ENCODE results near the gene CCBE1. TPM values are rescaled to one million over a fixed set of nuclear protein-coding genes. Genes with fewer than 3 reads are reported as not detected.

CCBE1 gene
- total RNA-seq, 2 donors from 2014 or later: 1.6 to 1.8 TPM

- ATAC-seq (ENCODE audit: insufficient number of reproducible peaks, low FRiP score, low read depth) (no peak), DNase-seq (ENCODE audit: low spot score) (no peak)
- Histone ChIP-seq H3K4me3 (no peak overlapping the region), H3K27ac (no peak overlapping the region), H3K4me1 (ENCODE audit: control insufficient read depth in 1 of 2, low read depth in 2 of 2) (no peaks in the 10 kb centered on the region), H3K36me3 (no peaks in the 10 kb centered on the region), H3K9me3 (no peaks in the 10 kb centered on the region), H3K27me3 (replicated peaks; ENCODE audit: insufficient read depth) (no peaks in the 10 kb centered on the region)
- no peak for TF ChIP-seq CTCF (IDR thresholded peaks at IDR 0.05)
Measured at GRCh38 chr18:59571902-59572301, 125.3 kb downstream of the CCBE1 start.

GRCh38 chr18:59570796-59571195 lies 126.4 kb downstream of the CCBE1 start:
- Histone ChIP-seq H3K36me3 (no peaks in the 10 kb centered on the region), H3K4me1 (ENCODE audit: control insufficient read depth in 1 of 2, low read depth in 2 of 2) (no peaks in the 10 kb centered on the region), H3K9me3 (no peaks in the 10 kb centered on the region), H3K27ac (no peak overlapping the region), H3K27me3 (replicated peaks; ENCODE audit: insufficient read depth) (no peaks in the 10 kb centered on the region), H3K4me3 (no peak overlapping the region)
- TF ChIP-seq CTCF (IDR thresholded peaks at IDR 0.05): no peak
- ATAC-seq (ENCODE audit: insufficient number of reproducible peaks, low FRiP score, low read depth): no peak
- no peak for DNase-seq (ENCODE audit: low spot score)

GRCh38 chr18:59570101-59570775 lies 127.0 kb downstream of the CCBE1 start:
- Histone ChIP-seq H3K9me3 (no peaks in the 10 kb centered on the region), H3K27ac (no peak overlapping the region), H3K4me3 (no peak overlapping the region), H3K27me3 (replicated peaks; ENCODE audit: insufficient read depth) (no peaks in the 10 kb centered on the region), H3K4me1 (ENCODE audit: control insufficient read depth in 1 of 2, low read depth in 2 of 2) (no peaks in the 10 kb centered on the region), H3K36me3 (no peaks in the 10 kb centered on the region)
- DNase-seq (ENCODE audit: low spot score) (no peak), ATAC-seq (ENCODE audit: insufficient number of reproducible peaks, low FRiP score, low read depth) (no peak)
- TF ChIP-seq CTCF (IDR thresholded peaks at IDR 0.05): no peak

GRCh38 chr18:59569390-59569791 lies 127.8 kb downstream of the CCBE1 start:
- DNase-seq (ENCODE audit: low spot score) (no peak), ATAC-seq (ENCODE audit: insufficient number of reproducible peaks, low FRiP score, low read depth) (no peak)
- no peaks in the 10 kb centered on the region for H3K4me1 ChIP-seq (ENCODE audit: control insufficient read depth in 1 of 2, low read depth in 2 of 2)
- no peak for TF ChIP-seq CTCF (IDR thresholded peaks at IDR 0.05)
- no peaks in the 10 kb centered on the region for H3K27me3 ChIP-seq (replicated peaks; ENCODE audit: insufficient read depth)
- no peaks in the 10 kb centered on the region for H3K9me3 ChIP-seq
- no peaks in the 10 kb centered on the region for H3K36me3 ChIP-seq
- H3K27ac ChIP-seq: no peak overlapping the region
- no peak overlapping the region for H3K4me3 ChIP-seq

- ATAC-seq (ENCODE audit: insufficient number of reproducible peaks, low FRiP score, low read depth) (no peak), DNase-seq (ENCODE audit: low spot score) (no peak)
- Histone ChIP-seq H3K9me3 (no peaks in the 10 kb centered on the region), H3K27ac (no peak overlapping the region), H3K4me3 (no peak overlapping the region), H3K36me3 (no peaks in the 10 kb centered on the region), H3K27me3 (replicated peaks; ENCODE audit: insufficient read depth) (no peaks in the 10 kb centered on the region), H3K4me1 (ENCODE audit: control insufficient read depth in 1 of 2, low read depth in 2 of 2) (no peaks in the 10 kb centered on the region)
- no peak for TF ChIP-seq CTCF (IDR thresholded peaks at IDR 0.05)
Measured at GRCh38 chr18:59567431-59567830, 129.8 kb downstream of the CCBE1 start.

Data from thoracic aorta (tissue), 2 donors.